ENCODE measurements around the gene TXNIP. TPM values are rescaled to one million over a fixed set of nuclear protein-coding genes. Genes with fewer than 3 reads are reported as not detected.

Gene TXNIP
- total and polyA plus RNA-seq, 2 of the 4 experiments (the other 2 are of a cell fraction): 36.4 to 77.2 TPM

DNA sequence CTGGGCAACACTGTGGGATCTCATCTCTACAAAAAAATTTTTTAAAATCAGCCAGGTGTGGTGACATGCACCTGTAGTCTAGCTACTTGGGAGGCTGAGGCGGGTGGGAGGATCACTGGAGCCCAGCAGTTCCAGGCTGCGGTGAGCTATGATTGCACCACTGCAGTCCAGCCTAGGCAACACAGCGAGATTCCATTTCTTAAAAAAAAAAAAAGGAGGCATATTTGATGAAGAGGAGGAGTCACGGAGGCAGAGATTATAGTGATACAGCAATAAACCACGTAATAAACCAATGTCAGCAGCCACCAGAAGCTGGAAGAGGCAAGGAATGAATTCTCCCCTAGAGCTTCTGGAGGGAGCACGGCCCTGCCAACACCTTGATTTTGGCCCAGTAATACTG lies 42.5 kb downstream of the TXNIP start:
- intact Hi-C loops (cut with micrococcal nuclease): loop anchor here (10.0 kb wide), 1 partner anchor 59 kb away; no protein-coding TSS in a partner anchor
- H3K14ac ChIP-seq (replicated peaks; ENCODE audit: low read depth, low read length): no peak overlapping the region
- ChIA-PET CTCF (interaction anchor here (0.6 kb wide), 2 partner anchors 26 to 84 kb away, joined by 3 read pairs; partner anchors contain the start of gene RBM8A), POLR2A (ENCODE audit: unreplicated experiment) (interaction anchor here (0.6 kb wide), 1 partner anchor 95 kb away, joined by 14 read pairs; the partner anchor contains the start of gene PIAS3)
- peaks cover 29 to 71% of the 10 kb centered on the region in 2 experiments for H3K79me1 ChIP-seq (ENCODE audit: low read depth in 1 of 2, low read length in 2 of 2)
- TF ChIP-seq SMC3 (IDR thresholded peaks at IDR 0.05; ENCODE audit: low read depth, low read length) (no peak), NFE2L2 (IDR thresholded peaks at IDR 0.05; ENCODE audit: low read depth, low read length) (no peak), MAZ (IDR thresholded peaks at IDR 0.05; ENCODE audit: borderline replicate concordance, low read depth, low read length) (no peak), CHD1 (IDR thresholded peaks at IDR 0.05; ENCODE audit: low read depth, low read length) (no peak), RCOR1 (IDR thresholded peaks at IDR 0.05; ENCODE audit: insufficient replicate concordance, low read length) (no peak)
- ATAC-seq (ENCODE audit: low read depth) (no peak), DNase-seq (no peak)
- no peak overlapping the region for H2AFZ ChIP-seq (replicated peaks; ENCODE audit: low read length, poor library complexity)
- no peak overlapping the region for H3K18ac ChIP-seq (ENCODE audit: low read depth, low read length)
- no peaks in the 10 kb centered on the region for H3K9me3 ChIP-seq (ENCODE audit: control insufficient read depth, insufficient read depth, low read length)
- peaks cover 8% of the 10 kb centered on the region for H3K36me3 ChIP-seq (ENCODE audit: control insufficient read depth, insufficient read depth, low read length)
- no peak overlapping the region for H3K9ac ChIP-seq (ENCODE audit: low read depth, low read length)
- H2BK120ac ChIP-seq (ENCODE audit: low read depth, low read length): no peak overlapping the region
- no peak overlapping the region for H2BK20ac ChIP-seq (ENCODE audit: low read depth, low read length)
- no peak overlapping the region for H2BK5ac ChIP-seq (ENCODE audit: low read depth, low read length, poor library complexity, severe bottlenecking)
- H3K4ac ChIP-seq (ENCODE audit: low read depth, low read length): no peak overlapping the region
- peaks cover 2% of the 10 kb centered on the region; the same call in 1 of the 2 replicates for H3K4me1 ChIP-seq (ENCODE audit: control insufficient read depth, insufficient read depth, low read length)
- H4K5ac ChIP-seq (ENCODE audit: low read depth, low read length): no peak overlapping the region
- WGBS, 2 experiments (ENCODE audit: extremely low coverage in 2 of 2, insufficient read length in 1 of 2): no CpG with 5 or more reads among the region's 6 CpGs
- H4K8ac ChIP-seq (ENCODE audit: low read depth in 2 of 2, low read length in 2 of 2): no peak overlapping the region
- in situ Hi-C loops (cut with MboI; ENCODE audit: low sequenced_read_pairs): no loop called here
- no peak overlapping the region for H3K27ac ChIP-seq (ENCODE audit: insufficient read depth, low read length)
- no peak overlapping the region for H2AK9ac ChIP-seq (replicated peaks; ENCODE audit: low read depth, low read length, poor library complexity)
- no peak overlapping the region for H2AK5ac ChIP-seq (ENCODE audit: low read depth, low read length)
- H3K9me1 ChIP-seq (ENCODE audit: insufficient read depth, low read length): peaks cover 15% of the 10 kb centered on the region
- peaks cover 24% of the 10 kb centered on the region; the same call in 1 of the 2 replicates for H4K20me1 ChIP-seq (ENCODE audit: insufficient read depth, low read length)
- BruUV-seq (replicated peaks): no TSS peak
- dilution Hi-C loops (cut with HindIII; ENCODE audit: low sequenced_read_pairs, unreplicated experiment): no loop called here
- H4K91ac ChIP-seq (ENCODE audit: insufficient read depth, low read depth, low read length): no peak overlapping the region
- no peak overlapping the region for H3K4me3 ChIP-seq (ENCODE audit: insufficient read depth, low read depth, low read length)
- no peaks in the 10 kb centered on the region for H3K27me3 ChIP-seq (ENCODE audit: control insufficient read depth, insufficient read depth, low read length)
- no peak overlapping the region for H3K23ac ChIP-seq (ENCODE audit: low read depth, low read length)
- no peak overlapping the region for H3K56ac ChIP-seq (ENCODE audit: extremely low read depth, insufficient read depth, low read length)
- no peak overlapping the region for H2BK15ac ChIP-seq (ENCODE audit: low read depth, low read length)
- no peak overlapping the region for H3K4me2 ChIP-seq (ENCODE audit: low read depth, low read length)
